GM12878 (cell line): ENCODE data around the gene LIMD2. TPM values are rescaled to one million over a fixed set of nuclear protein-coding genes. Genes with fewer than 3 reads are reported as not detected.

Source experiments
- ATAC-seq: fragments of 200-7000 bp; cut with Tn5 transposase; 3 replicates; pipeline ENCODE4 v1.9.1; 2020; ENCODE audit warnings: mild to moderate bottlenecking, moderate library complexity
- BruUV-seq: library from RNA; stranded (reverse); fragments of 400-500 nt; replicated peaks from 2 replicates; lab custom pipeline; 2021; lab: Mats Ljungman, UMichigan
- CTCF ChIA-PET: fragments of 300-600 bp; sonication (Branson Sonifier 250); formaldehyde crosslinking; extraction: SDS; loops from one replicate; lab custom pipeline; 2021; ENCODE audit warnings: inconsistent platforms; lab: Yijun Ruan, JAX
- POLR2A ChIA-PET: fragments of 350-600 bp; formaldehyde crosslinking; extraction: SDS; loops from one replicate; lab custom pipeline; 2021; ENCODE audit warnings: inconsistent platforms; lab: Charles Lee
- RAD21 ChIA-PET: fragments of 300-600 bp; sonication (Branson Sonifier 250); formaldehyde crosslinking; loops from one replicate; lab custom pipeline; 2023; ENCODE audit warnings: antibody characterized with exemption; ENCODE audit not compliant: unreplicated experiment; lab: Charles Lee
- SMC1A ChIA-PET: fragments of 300-600 bp; sonication (Branson Sonifier 250); formaldehyde crosslinking; loops from one replicate; lab custom pipeline; 2023; ENCODE audit not compliant: unreplicated experiment, uncharacterized antibody; lab: Charles Lee
- DNase-seq: peaks from one replicate; pipeline ENCODE4 v3.0.0-alpha.2; 2011; ENCODE audit warnings: low read depth, low spot score
- FAIRE-seq: peaks from 3 replicates; lab custom pipeline; 2011; peaks lifted over from hg19 to GRCh38; lab: Jason Lieb, UNC
- H2AFZ ChIP-seq: 2 replicates; pipeline ENCODE4 v1.6.0; 2011; ENCODE audit warnings: low read depth, low read length, control low read depth; ENCODE audit not compliant: control insufficient read depth
- H3K27ac ChIP-seq: 2 replicates; pipeline ENCODE4 v1.5.1; 2011; ENCODE audit warnings: control low read depth; ENCODE audit not compliant: control insufficient read depth, insufficient read depth
- H3K27me3 ChIP-seq, 2 experiments: replicated peaks in 1 of 2; 2 replicates each; pipeline versions ENCODE4 v1.6.0 to v1.6.1; 2011; ENCODE audit warnings: low read length in 1 of 2; ENCODE audit not compliant: control insufficient read depth in 2 of 2, insufficient read depth in 2 of 2
- H3K36me3 ChIP-seq, 2 experiments: 2 replicates each; pipeline ENCODE4 v1.5.1; 2011; ENCODE audit warnings: low read length in 1 of 2; ENCODE audit not compliant: control insufficient read depth in 2 of 2, insufficient read depth in 2 of 2
- H3K4me1 ChIP-seq: 2 replicates; pipeline ENCODE4 v1.6.1; 2011; ENCODE audit warnings: mild to moderate bottlenecking, low read length, moderate library complexity, mixed read lengths; ENCODE audit not compliant: control insufficient read depth, insufficient read depth
- H3K4me2 ChIP-seq: 2 replicates; pipeline ENCODE4 v1.6.0; 2011; ENCODE audit warnings: control low read depth; ENCODE audit not compliant: control insufficient read depth, insufficient read depth
- H3K4me3 ChIP-seq: fragments of 200-600 bp; sonication (generic); 2 replicates; pipeline ENCODE4 v1.5.1; 2016
- H3K79me2 ChIP-seq: 2 replicates; pipeline ENCODE4 v1.6.0; 2011; ENCODE audit warnings: low read length; ENCODE audit not compliant: control insufficient read depth, insufficient read depth
- H3K9ac ChIP-seq: 2 replicates; pipeline ENCODE4 v1.8.0; 2011; ENCODE audit warnings: low read length, control low read depth, mixed read lengths; ENCODE audit not compliant: control insufficient read depth, insufficient read depth
- H3K9me3 ChIP-seq: replicated peaks from 3 replicates; pipeline ENCODE4 v1.5.1; 2011; ENCODE audit warnings: mild to moderate bottlenecking, low read length; ENCODE audit not compliant: control insufficient read depth, insufficient read depth
- H4K20me1 ChIP-seq: 2 replicates; pipeline ENCODE4 v1.6.0; 2011; ENCODE audit not compliant: control insufficient read depth, insufficient read depth
- CREM ChIP-seq: IDR thresholded peaks from 2 replicates; pipeline ENCODE4 v1.6.1; 2014; ENCODE audit warnings: antibody characterized with exemption, low read depth
- FOXM1 ChIP-seq: IDR thresholded peaks from 2 replicates; pipeline ENCODE4 v1.6.1; 2012; ENCODE audit warnings: low read depth, mild to moderate bottlenecking, inconsistent platforms, low read length, moderate library complexity
- SIX5 ChIP-seq: IDR thresholded peaks from 2 replicates; pipeline ENCODE4 v1.6.1; 2011; ENCODE audit warnings: mild to moderate bottlenecking, low read depth, low read length, moderate library complexity; ENCODE audit not compliant: severe bottlenecking
- SMAD5 ChIP-seq: IDR thresholded peaks from 2 replicates; pipeline ENCODE4 v1.6.1; 2016; ENCODE audit warnings: antibody characterized with exemption, low read depth
- WGBS: methylation state at CpG from one replicate; pipeline ENCODE4 v1.1.6; 2016; ENCODE audit warnings: low lambda C conversion rate; ENCODE audit not compliant: insufficient replicate concordance, insufficient coverage; ENCODE audit errors: missing lambda C conversion rate; 5-methylcytosine and 5-hydroxymethylcytosine counted together
- in situ Hi-C: fragments of 300-500 bp; cut with MboI; formaldehyde crosslinking; loops from 9 replicates; pipeline ENCODE4 v1.14.3; 2018; ENCODE audit warnings: mixed read lengths
- intact Hi-C: fragments of 100-400 bp; cut with micrococcal nuclease; formaldehyde crosslinking; loops from one replicate; pipeline ENCODE4 v1.14.2; 2022; ENCODE audit not compliant: unreplicated experiment
- polyA plus RNA-seq, 11 experiments: library from polyadenylated mRNA; depleted of rRNA in 4 of 11; unstranded in 6 of 11; stranded (reverse) in 5 of 11; fragments of >200 nt; fragmentation: Nextera tagmentation in 4 of 11; fragmentation: Illumina TruSeq in 1 of 11; extraction: Ambion mirVana in 4 of 11; extraction: Trizol in 1 of 11; gene quantifications; 1 replicate in 1 of 11; 2 replicates in 10 of 11; pipeline versions ENCODE4 v1.2.1 to v1.2.3, GENCODE V29; 2011 to 2016; ENCODE audit warnings: inconsistent platforms in 2 of 11, missing spikeins in 2 of 11, low read depth in 1 of 11
- total RNA-seq, 4 experiments: library from RNA; depleted of rRNA in 3 of 4; stranded (reverse); fragments of >200 nt in 3 of 4; fragmentation: Illumina TruSeq in 1 of 4; extraction: Trizol in 1 of 4; gene quantifications; 2 replicates each; pipeline versions ENCODE4 v1.2.1 to v1.2.3, GENCODE V29; 2013 to 2021
- TF ChIP-seq, protein P1 (sequence below): fragments of 450-650 bp; formaldehyde crosslinking; IDR thresholded peaks from 2 replicates; pipeline ENCODE4 v1.4.0; 2020; ENCODE audit warnings: mild to moderate bottlenecking, moderate library complexity
- TF ChIP-seq, protein P2 (sequence below): fragments of 450-650 bp; conservative IDR thresholded peaks from 2 replicates; pipeline ENCODE4 v1.6.1; 2017; ENCODE audit warnings: mild to moderate bottlenecking, moderate library complexity
- TF ChIP-seq, protein P3 (sequence below): fragments of 450-650 bp; IDR thresholded peaks from 2 replicates; pipeline ENCODE4 v1.6.1; 2018; ENCODE audit warnings: borderline replicate concordance, mild to moderate bottlenecking; ENCODE audit not compliant: partially characterized antibody

Gene LIMD2
- total and polyA plus RNA-seq, 10 of the 15 experiments (the other 5 are each of a cell fraction or from before 2014, with no cell fraction given) = 1.1 to 339 (median 181) TPM

DNA sequence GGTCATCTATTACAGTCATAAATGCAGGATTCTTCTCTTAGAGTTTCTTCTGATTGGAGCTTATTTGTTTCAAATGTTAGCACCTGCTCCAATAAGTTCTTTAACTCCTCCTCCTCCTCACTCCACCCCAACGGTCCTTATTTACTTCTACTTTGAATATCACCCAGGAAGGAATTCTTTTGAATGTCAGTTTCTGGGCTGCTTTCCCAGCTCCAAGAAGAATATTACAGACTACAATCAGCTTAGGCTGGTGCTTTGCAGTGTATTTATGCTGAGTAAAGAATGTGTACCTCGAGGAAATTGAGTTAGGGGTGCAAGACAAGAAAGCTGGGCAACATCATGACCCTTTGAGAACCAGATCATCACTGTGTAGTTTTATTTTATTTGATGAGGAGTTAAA is 46.9 kb downstream of the LIMD2 start:
- no peaks in the 10 kb centered on the region for H3K9me3 ChIP-seq
- no peaks in the 10 kb centered on the region for H3K27me3 ChIP-seq
- no peak overlapping the region for H2AFZ ChIP-seq
- no peak overlapping the region for H3K9ac ChIP-seq
- H3K4me3 ChIP-seq = no peak overlapping the region
- ATAC-seq = no peak
- ChIA-PET RAD21 (no interaction called here), SMC1A (no interaction called here), POLR2A (no interaction called here), CTCF (interaction anchor here (1.2 to 1.6 kb wide), 2 partner anchors 10 to 41 kb away, joined by 4 read pairs; no protein-coding TSS in a partner anchor)
- no peak for DNase-seq
- FAIRE-seq = no peak
- H3K36me3 ChIP-seq = peaks cover 0 to 7% of the 10 kb centered on the region in 2 experiments; a peak in 3 of 4 replicates
- 26% methylated on average over 2 of the region's 2 CpGs for WGBS
- H3K79me2 ChIP-seq = no peaks in the 10 kb centered on the region
- TF ChIP-seq FOXM1 = no peak
- TF ChIP-seq CREM = no peak
- TF ChIP-seq, protein P1, sequence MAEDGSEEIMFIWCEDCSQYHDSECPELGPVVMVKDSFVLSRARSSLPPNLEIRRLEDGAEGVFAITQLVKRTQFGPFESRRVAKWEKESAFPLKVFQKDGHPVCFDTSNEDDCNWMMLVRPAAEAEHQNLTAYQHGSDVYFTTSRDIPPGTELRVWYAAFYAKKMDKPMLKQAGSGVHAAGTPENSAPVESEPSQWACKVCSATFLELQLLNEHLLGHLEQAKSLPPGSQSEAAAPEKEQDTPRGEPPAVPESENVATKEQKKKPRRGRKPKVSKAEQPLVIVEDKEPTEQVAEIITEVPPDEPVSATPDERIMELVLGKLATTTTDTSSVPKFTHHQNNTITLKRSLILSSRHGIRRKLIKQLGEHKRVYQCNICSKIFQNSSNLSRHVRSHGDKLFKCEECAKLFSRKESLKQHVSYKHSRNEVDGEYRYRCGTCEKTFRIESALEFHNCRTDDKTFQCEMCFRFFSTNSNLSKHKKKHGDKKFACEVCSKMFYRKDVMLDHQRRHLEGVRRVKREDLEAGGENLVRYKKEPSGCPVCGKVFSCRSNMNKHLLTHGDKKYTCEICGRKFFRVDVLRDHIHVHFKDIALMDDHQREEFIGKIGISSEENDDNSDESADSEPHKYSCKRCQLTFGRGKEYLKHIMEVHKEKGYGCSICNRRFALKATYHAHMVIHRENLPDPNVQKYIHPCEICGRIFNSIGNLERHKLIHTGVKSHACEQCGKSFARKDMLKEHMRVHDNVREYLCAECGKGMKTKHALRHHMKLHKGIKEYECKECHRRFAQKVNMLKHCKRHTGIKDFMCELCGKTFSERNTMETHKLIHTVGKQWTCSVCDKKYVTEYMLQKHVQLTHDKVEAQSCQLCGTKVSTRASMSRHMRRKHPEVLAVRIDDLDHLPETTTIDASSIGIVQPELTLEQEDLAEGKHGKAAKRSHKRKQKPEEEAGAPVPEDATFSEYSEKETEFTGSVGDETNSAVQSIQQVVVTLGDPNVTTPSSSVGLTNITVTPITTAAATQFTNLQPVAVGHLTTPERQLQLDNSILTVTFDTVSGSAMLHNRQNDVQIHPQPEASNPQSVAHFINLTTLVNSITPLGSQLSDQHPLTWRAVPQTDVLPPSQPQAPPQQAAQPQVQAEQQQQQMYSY (CRISPR knock-in tag) = no peak
- TF ChIP-seq, protein P2, sequence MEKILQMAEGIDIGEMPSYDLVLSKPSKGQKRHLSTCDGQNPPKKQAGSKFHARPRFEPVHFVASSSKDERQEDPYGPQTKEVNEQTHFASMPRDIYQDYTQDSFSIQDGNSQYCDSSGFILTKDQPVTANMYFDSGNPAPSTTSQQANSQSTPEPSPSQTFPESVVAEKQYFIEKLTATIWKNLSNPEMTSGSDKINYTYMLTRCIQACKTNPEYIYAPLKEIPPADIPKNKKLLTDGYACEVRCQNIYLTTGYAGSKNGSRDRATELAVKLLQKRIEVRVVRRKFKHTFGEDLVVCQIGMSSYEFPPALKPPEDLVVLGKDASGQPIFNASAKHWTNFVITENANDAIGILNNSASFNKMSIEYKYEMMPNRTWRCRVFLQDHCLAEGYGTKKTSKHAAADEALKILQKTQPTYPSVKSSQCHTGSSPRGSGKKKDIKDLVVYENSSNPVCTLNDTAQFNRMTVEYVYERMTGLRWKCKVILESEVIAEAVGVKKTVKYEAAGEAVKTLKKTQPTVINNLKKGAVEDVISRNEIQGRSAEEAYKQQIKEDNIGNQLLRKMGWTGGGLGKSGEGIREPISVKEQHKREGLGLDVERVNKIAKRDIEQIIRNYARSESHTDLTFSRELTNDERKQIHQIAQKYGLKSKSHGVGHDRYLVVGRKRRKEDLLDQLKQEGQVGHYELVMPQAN = no peak
- TF ChIP-seq SIX5 = no peak
- TF ChIP-seq SMAD5 = no peak
- TF ChIP-seq, protein P3, sequence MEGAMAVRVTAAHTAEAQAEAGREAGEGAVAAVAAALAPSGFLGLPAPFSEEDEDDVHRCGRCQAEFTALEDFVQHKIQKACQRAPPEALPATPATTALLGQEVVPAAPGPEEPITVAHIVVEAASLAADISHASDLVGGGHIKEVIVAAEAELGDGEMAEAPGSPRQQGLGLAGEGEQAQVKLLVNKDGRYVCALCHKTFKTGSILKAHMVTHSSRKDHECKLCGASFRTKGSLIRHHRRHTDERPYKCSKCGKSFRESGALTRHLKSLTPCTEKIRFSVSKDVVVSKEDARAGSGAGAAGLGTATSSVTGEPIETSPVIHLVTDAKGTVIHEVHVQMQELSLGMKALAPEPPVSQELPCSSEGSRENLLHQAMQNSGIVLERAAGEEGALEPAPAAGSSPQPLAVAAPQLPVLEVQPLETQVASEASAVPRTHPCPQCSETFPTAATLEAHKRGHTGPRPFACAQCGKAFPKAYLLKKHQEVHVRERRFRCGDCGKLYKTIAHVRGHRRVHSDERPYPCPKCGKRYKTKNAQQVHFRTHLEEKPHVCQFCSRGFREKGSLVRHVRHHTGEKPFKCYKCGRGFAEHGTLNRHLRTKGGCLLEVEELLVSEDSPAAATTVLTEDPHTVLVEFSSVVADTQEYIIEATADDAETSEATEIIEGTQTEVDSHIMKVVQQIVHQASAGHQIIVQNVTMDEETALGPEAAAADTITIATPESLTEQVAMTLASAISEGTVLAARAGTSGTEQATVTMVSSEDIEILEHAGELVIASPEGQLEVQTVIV = no peak
- BruUV-seq = TSS peak; percentile 26
- no peaks in the 10 kb centered on the region; the same call in 1 of the 2 replicates for H3K4me1 ChIP-seq
- no peak overlapping the region for H3K4me2 ChIP-seq
- intact Hi-C loops = no loop called here
- no peak overlapping the region for H3K27ac ChIP-seq
- no peaks in the 10 kb centered on the region for H4K20me1 ChIP-seq
- in situ Hi-C loops = no loop called here
